Endothelial cell (in vitro differentiated cells): ENCODE results near the gene WIF1. TPM values are rescaled to one million over a fixed set of nuclear protein-coding genes. Genes with fewer than 3 reads are reported as not detected.

Experiments
- DNase-seq: peaks from one replicate; pipeline ENCODE4 v3.0.0; 2021; ENCODE audit warnings: low spot score
- H3K27ac Mint-ChIP-seq: one replicate; pipeline ENCODE4 v1.8.0; 2021; ENCODE audit warnings: mixed read lengths, inconsistent platforms; ENCODE audit not compliant: unreplicated experiment
- H3K27me3 Mint-ChIP-seq: one replicate; pipeline ENCODE4 v1.8.0; 2021; ENCODE audit warnings: mild to moderate bottlenecking, moderate library complexity, mixed read lengths, inconsistent platforms; ENCODE audit not compliant: unreplicated experiment
- H3K36me3 Mint-ChIP-seq: one replicate; pipeline ENCODE4 v1.8.0; 2021; ENCODE audit warnings: mild to moderate bottlenecking, low read depth, mixed read lengths, inconsistent platforms; ENCODE audit not compliant: unreplicated experiment
- H3K4me1 Mint-ChIP-seq: one replicate; pipeline ENCODE4 v1.8.0; 2021; ENCODE audit warnings: mild to moderate bottlenecking, mixed read lengths, inconsistent platforms; ENCODE audit not compliant: unreplicated experiment
- H3K4me3 Mint-ChIP-seq: one replicate; pipeline ENCODE4 v1.8.0; 2021; ENCODE audit warnings: mild to moderate bottlenecking, mixed read lengths, inconsistent platforms; ENCODE audit not compliant: unreplicated experiment
- H3K9me3 Mint-ChIP-seq: one replicate; pipeline ENCODE4 v1.8.0; 2021; ENCODE audit warnings: mixed read lengths, inconsistent platforms; ENCODE audit not compliant: unreplicated experiment
- CTCF ChIP-seq: fragments of 200-600 bp; sonication (generic); IDR thresholded peaks from one replicate; pipeline ENCODE4 v1.5.0; 2021; ENCODE audit warnings: antibody characterized with exemption; ENCODE audit not compliant: unreplicated experiment
- total RNA-seq: library from RNA; stranded (reverse); fragmentation: NEBNext Ultra II Directional; extraction: Animal tissue kit (Norgen Biotek cat#: 25700); gene quantifications from one replicate; pipeline ENCODE4 v1.2.1, GENCODE V29; 2021; ENCODE audit not compliant: unreplicated experiment

The WIF1 gene
- total RNA-seq, 1 donor from 2014 or later, result not detected

- H3K4me3 Mint-ChIP-seq, result no peak overlapping the region
- no peaks in the 10 kb centered on the region for H3K27me3 Mint-ChIP-seq
- no peak for DNase-seq
- H3K36me3 Mint-ChIP-seq, result no peaks in the 10 kb centered on the region
- no peak overlapping the region for H3K27ac Mint-ChIP-seq
- no peaks in the 10 kb centered on the region for H3K9me3 Mint-ChIP-seq
- no peak for TF ChIP-seq CTCF
- peaks cover 3% of the 10 kb centered on the region for H3K4me1 Mint-ChIP-seq
Measured at GRCh38 chr12:65082406-65082805, 38.7 kb downstream of the WIF1 start.

- Mint-ChIP-seq H3K4me1 (peaks cover 3% of the 10 kb centered on the region), H3K27ac (no peak overlapping the region), H3K4me3 (no peak overlapping the region), H3K36me3 (no peaks in the 10 kb centered on the region), H3K27me3 (no peaks in the 10 kb centered on the region), H3K9me3 (no peaks in the 10 kb centered on the region)
- DNase-seq, result no peak
- no peak for TF ChIP-seq CTCF
Measured at GRCh38 chr12:65081496-65081895, 39.6 kb downstream of the WIF1 start.

GRCh38 chr12:65074932-65075331 lies 46.2 kb downstream of the WIF1 start:
- H3K4me3 Mint-ChIP-seq, result no peak overlapping the region
- no peaks in the 10 kb centered on the region for H3K36me3 Mint-ChIP-seq
- DNase-seq, result no peak
- H3K4me1 Mint-ChIP-seq, result peaks cover 3% of the 10 kb centered on the region
- TF ChIP-seq CTCF, result no peak
- H3K27me3 Mint-ChIP-seq, result no peaks in the 10 kb centered on the region
- H3K9me3 Mint-ChIP-seq, result no peaks in the 10 kb centered on the region
- no peak overlapping the region for H3K27ac Mint-ChIP-seq

GRCh38 chr12:65069336-65069735 lies 51.8 kb downstream of the WIF1 start:
- Mint-ChIP-seq H3K36me3 (no peaks in the 10 kb centered on the region), H3K4me1 (peaks cover 3% of the 10 kb centered on the region), H3K27ac (no peak overlapping the region), H3K27me3 (no peaks in the 10 kb centered on the region), H3K9me3 (no peaks in the 10 kb centered on the region), H3K4me3 (no peak overlapping the region)
- no peak for TF ChIP-seq CTCF
- no peak for DNase-seq

- no peak for TF ChIP-seq CTCF
- no peak overlapping the region for H3K4me3 Mint-ChIP-seq
- no peak for DNase-seq
Measured at GRCh38 chr12:65067383-65067782, 53.7 kb downstream of the WIF1 start.

More at GRCh38 chr12:65067383-65067782, 53.7 kb downstream of the WIF1 start:
- Mint-ChIP-seq H3K9me3 (no peaks in the 10 kb centered on the region), H3K27ac (no peak overlapping the region), H3K4me1 (no peaks in the 10 kb centered on the region), H3K27me3 (no peaks in the 10 kb centered on the region), H3K36me3 (no peaks in the 10 kb centered on the region)
